HG02981 (cell line): Measurements from ENCODE around the gene CEP128.

Experiments
- ATAC-seq: cut with Tn5 transposase; IDR thresholded peaks from one replicate; pipeline ENCODE4 v1.9.1; 2021; ENCODE audit warnings: mild to moderate bottlenecking, moderate library complexity; ENCODE audit not compliant: unreplicated experiment

The CEP128 gene

GRCh38 chr14:80906336-80906735 lies 35.2 kb downstream of the CEP128 start:
- no peak for ATAC-seq

DNA sequence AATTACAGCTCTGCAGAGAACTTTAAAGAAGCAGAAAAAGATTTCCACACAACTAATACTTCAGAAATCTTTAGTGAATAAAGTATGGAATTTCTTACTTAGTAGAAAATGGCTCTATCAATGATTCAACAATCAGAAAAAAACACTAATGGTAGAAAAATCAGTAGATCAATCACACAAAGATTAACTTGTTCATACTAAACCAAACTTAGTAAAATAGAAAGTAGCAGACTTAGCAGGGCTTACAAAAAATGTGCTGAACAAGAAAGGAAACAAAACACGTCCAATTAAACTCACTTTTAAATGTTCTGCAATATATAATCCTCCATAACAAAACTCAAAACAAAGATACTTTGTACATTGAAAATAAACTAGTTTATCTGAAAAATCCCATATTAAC lies 38.9 kb downstream of the CEP128 start:
- no peak for ATAC-seq

DNA sequence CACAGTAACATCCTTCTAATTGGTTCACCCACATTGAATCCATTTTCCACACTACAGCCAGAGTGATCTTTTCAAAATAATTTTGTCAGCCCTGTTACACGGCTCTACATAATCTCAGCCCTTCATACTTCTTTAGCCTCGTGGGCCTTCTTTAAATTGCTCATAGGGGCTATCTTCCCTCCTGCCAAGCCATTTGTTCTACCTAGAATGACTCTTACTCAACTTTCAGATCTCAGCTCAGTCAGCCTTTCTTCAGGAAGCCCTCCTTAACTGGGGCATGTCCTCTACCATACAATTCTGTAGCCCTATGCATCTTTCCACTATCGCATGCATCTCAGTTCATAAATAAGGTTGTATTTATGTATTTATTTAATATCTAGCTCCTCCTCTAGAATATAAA lies 39.7 kb downstream of the CEP128 start:
- no peak for ATAC-seq

DNA sequence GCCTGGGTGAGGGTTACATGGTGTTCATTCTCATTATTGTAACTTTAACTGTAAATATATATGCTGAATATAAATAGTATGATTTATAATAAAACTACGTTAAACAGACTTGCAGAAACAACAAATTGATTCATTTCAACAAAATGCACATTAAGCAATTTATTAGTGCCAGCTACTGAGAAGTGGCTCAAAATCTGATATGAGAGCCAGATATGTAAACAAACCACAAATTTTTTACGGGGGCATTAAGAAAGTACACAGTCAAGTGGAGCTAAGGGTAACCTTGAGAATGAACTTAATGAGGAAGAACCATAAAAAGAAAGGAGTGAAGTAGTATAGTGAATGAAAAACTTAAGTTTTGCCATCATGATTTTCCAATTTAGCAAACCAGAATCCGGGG lies 40.3 kb downstream of the CEP128 start:
- ATAC-seq, result no peak

DNA sequence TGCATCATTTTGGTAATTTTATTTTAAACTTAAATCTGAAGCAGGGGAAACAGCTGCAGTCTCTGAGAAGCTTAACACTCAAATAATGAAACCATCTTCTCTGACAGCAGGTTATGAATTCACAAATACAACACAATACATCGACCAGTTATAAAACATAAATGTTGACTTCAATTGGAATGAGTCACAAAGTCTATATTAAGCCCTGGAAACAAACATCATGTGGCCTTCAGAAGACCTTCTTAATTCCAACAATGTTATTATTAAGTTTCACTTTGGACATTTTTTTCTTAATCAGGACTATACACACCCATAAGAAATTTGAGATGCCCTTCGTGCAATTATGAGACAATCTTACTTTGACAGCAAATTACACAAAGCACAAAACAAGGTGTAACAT lies 68.9 kb downstream of the CEP128 start:
- ATAC-seq, result no peak

GRCh38 chr14:80868260-80868659 lies 73.3 kb downstream of the CEP128 start:
- ATAC-seq, result no peak

DNA sequence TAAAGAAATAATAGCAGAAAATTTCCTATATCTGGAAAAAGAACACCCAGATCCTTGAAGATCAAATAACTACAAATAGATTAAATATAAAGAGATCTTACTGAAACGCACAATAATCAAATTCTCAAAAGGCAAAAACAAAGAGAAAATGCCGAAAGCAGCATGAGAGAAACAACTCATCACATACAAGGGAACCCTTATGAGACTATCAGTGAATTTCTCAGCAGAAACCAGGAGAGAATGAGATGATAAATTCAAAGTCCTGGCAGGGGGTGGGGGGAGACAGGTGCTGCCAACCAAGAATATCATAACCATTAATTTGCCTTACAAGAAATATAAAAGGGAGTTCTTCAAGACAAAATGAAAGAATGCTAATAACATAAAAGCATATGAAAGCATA lies 73.7 kb downstream of the CEP128 start:
- no peak for ATAC-seq

- ATAC-seq, result no peak
Measured at GRCh38 chr14:80867091-80867490, 74.4 kb downstream of the CEP128 start.

DNA sequence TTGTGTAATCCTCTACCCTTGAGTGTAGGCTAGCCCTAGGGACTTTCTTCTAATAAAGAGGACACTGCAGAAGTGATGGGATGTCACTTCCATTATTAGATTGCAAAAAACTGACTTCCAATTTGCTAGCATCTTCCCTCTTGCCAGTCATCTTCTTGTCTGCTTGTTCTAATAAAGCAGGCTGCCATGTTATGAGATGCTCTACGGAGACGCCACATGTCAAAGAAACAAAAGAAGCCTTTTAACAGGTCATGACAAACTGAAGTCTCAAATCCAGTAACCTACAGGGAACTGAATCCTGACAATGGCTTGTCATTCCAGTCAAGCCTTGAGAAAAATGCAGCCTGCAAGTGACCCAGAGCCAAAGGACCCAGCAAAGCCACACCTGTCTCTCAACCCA lies 76.0 kb downstream of the CEP128 start:
- ATAC-seq, result no peak

DNA sequence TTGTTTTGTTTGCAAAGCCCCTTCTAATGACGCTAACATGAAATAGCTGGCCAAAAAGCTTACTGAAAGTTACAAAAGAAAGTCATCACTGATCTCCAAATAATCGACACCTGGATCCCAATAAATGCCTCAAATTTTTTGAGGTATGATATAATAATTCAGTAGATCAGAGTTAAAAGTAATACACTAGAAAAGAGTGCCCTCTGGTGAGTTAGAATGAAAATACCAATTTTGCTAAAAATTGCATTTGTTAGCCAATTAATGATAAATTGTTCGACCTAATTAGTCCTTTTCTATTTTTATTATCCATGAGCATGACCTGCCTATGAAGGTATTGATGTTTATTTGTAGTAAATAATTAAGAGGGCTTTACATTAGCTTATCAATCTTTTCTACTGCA lies 78.6 kb downstream of the CEP128 start:
- no peak for ATAC-seq

GRCh38 chr14:80862541-80862940 lies 79.0 kb downstream of the CEP128 start:
- no peak for ATAC-seq

DNA sequence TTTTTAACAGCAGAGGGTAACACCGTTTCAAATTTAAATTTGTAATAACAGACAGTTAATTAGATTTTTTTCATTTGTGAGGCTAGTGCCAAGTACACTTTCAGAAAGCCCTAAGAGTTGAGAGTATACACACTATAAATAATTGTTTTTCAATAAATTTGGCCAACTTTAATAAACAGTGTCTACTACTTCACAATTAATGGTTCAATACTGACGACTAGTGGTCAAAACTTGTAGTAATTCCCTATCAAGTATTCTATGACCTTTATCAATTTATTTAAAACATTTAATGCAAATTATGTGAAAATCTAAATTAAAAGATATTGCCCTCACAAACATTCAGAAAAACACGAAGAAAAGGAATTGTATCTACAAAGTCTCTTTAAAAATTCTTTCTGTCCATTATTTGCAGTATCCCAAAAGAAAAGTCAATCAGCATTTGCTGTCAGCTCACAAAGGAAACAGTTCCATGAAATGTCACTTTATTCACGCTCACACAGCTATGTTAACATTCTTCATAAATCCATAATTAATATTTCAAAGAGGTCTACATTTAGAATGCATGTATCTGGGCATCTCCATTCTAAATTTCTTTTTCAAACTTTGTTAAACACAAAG lies 91.2 kb downstream of the CEP128 start:
- ATAC-seq, result peak; percentile 63

GRCh38 chr14:80847070-80847469 lies 94.5 kb downstream of the CEP128 start:
- ATAC-seq, result no peak

- no peak for ATAC-seq
Measured at GRCh38 chr14:80845856-80846255, 95.7 kb downstream of the CEP128 start.

GRCh38 chr14:80844872-80845271 lies 96.7 kb downstream of the CEP128 start:
- ATAC-seq, result no peak

DNA sequence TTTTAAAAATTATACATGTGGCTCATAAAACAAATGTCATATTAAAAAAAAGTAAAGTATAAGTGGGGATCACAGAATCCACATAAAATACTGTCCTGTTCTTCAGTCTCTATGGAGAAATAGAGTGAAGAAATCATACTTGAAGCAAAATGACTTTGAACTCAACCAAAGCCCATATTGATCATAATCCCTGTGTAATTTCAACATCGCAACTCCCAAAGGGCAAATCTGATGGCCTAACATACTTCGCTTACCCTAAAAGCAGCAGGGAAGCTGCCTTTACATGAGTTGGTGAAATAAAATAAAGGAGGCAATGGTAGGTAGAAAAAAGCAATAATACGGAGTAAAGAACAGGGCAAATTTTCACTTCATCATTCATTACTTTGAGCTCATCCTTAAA lies 101.8 kb downstream of the CEP128 start:
- no peak for ATAC-seq

- no peak for ATAC-seq
Measured at GRCh38 chr14:80809663-80810062, 131.9 kb downstream of the CEP128 start.

- no peak for ATAC-seq
Measured at GRCh38 chr14:80805136-80805535, 136.4 kb downstream of the CEP128 start.

GRCh38 chr14:80798878-80799277 lies 142.7 kb downstream of the CEP128 start:
- ATAC-seq, result no peak

DNA sequence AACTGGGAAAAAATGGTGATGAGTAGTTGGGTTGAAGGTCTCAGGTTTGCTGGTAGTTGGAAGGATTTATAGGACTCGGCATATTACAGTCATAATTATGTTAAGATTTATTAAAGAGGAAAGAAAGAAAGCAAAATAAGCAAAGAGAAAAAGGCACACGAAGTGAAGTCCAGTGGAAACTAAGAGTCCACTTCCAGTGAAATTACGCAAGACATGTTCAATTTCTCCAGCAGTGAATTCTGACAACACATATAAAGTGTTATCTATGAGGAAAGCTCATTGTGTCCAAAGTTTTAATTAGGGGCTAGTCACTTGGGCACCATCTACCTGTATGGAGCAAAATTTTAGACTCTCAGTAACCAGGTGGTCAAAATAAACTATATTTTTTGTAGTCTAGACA lies 143.3 kb downstream of the CEP128 start:
- no peak for ATAC-seq

DNA sequence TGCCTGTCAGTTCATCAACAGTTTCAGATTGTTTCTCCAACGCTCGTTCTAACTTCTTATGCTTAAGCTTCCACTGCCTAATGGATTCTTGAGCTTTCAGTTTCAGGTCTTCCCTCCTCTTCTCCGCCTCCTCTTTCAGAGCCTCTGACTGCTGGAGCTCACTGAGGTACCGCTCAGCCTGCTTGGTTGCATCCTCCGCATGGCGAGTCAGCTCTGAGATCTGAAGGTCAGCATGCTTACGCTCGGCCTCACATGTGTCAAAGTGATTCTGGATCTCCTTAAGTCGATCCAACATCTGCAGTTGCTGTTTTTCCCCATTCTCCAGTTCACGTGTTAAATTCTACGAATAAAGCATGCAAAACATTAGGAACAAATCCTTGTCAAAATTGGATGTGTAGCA lies 148.8 kb downstream of the CEP128 start:
- ATAC-seq, result no peak

DNA sequence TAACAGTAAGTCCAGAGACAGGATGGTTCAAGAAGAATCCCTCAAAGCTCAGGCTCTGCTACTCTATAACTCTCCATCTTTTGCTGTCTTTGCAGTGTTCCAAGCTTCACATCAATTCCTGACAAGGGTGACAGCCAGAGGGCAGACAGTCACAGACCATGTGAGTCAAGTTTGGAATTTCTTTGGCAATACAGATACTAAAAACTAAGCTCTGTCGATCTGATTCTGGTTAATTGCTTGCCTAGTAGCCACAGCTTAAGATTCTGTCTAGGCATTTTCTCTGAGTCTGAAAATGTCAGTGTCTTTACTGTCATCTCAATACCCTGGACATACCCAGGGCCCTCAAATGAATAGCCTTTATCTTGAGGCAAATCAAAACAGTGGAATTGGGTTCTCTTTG lies 153.7 kb downstream of the CEP128 start:
- no peak for ATAC-seq

DNA sequence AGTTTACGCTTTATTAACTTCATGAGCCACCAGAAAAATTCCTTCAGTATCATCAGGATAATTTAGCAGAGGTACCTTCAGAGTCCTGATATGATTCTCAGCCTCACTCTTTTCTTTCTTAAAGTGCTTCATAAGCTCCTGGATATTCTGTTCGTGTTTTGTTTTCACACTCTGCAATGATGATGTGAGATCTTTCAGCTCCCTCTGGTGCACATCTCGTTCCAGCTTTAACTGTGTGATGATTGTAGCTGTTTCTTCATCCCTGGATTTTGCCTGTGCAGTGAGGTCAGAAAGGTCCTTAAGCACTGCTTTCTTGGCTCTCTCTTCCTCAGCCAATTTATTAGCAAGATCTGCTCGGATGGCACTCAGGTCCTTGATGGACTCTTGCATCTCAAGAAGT lies 156.7 kb downstream of the CEP128 start:
- no peak for ATAC-seq

GRCh38 chr14:80781972-80782367 lies 159.6 kb downstream of the CEP128 start:
- ATAC-seq, result no peak
